Endothelial cell of umbilical vein (primary cell): ENCODE results near the gene PRRT1. TPM values are rescaled to one million over a fixed set of nuclear protein-coding genes. Genes with fewer than 3 reads are reported as not detected.

Source experiments
- BruUV-seq: library from RNA; stranded (reverse); fragments of 400-500 nt; replicated peaks from 2 replicates; lab custom pipeline; 2021; lab: Mats Ljungman, UMichigan
- CTCF ChIA-PET: fragments of 300-600, 350-600 bp; sonication (Branson Sonifier 250); formaldehyde crosslinking; loops from one replicate; lab custom pipeline; 2021; ENCODE audit warnings: antibody characterized with exemption, inconsistent platforms; lab: Charles Lee
- POLR2A ChIA-PET: fragments of 300-600, 350-600 bp; sonication (Branson Sonifier 250); formaldehyde crosslinking; loops from one replicate; lab custom pipeline; 2021; ENCODE audit warnings: antibody characterized with exemption, inconsistent platforms; lab: Charles Lee
- DNase-seq: peaks from one replicate; pipeline ENCODE4 v3.0.0-alpha.2; 2011; ENCODE audit warnings: low read depth, low spot score
- FAIRE-seq: peaks from 2 replicates; lab custom pipeline; 2011; peaks lifted over from hg19 to GRCh38; lab: Jason Lieb, UNC
- H2AFZ ChIP-seq: 2 replicates; pipeline ENCODE4 v1.6.0; 2012; ENCODE audit warnings: low read depth, low read length, control low read depth, inconsistent platforms
- H3K27ac ChIP-seq: 2 replicates; pipeline ENCODE4 v1.5.1; 2011; ENCODE audit warnings: low read depth, mild to moderate bottlenecking, control low read depth, low read length, moderate library complexity; ENCODE audit not compliant: insufficient read depth
- H3K27me3 ChIP-seq, 2 experiments: 2 replicates each; pipeline versions ENCODE4 v1.6.0 to v1.6.1; 2011; ENCODE audit warnings: low read length in 2 of 2, mixed read lengths in 1 of 2; ENCODE audit not compliant: control insufficient read depth in 2 of 2, insufficient read depth in 2 of 2
- H3K36me3 ChIP-seq, 2 experiments: 2 replicates in 1 of 2; 3 replicates in 1 of 2; pipeline ENCODE4 v1.5.1; 2011; ENCODE audit warnings: low read length in 2 of 2, mild to moderate bottlenecking in 1 of 2, moderate library complexity in 1 of 2; ENCODE audit not compliant: control insufficient read depth in 2 of 2, insufficient read depth in 2 of 2; ENCODE audit errors: extremely low read depth in 1 of 2
- H3K4me1 ChIP-seq: 3 replicates; pipeline ENCODE4 v1.5.1; 2011; ENCODE audit warnings: mild to moderate bottlenecking, low read length; ENCODE audit not compliant: control insufficient read depth, insufficient read depth; ENCODE audit errors: extremely low read depth
- H3K4me2 ChIP-seq: 2 replicates; pipeline ENCODE4 v1.6.1; 2011; ENCODE audit warnings: low read length, control low read depth, mixed read lengths; ENCODE audit not compliant: insufficient read depth
- H3K4me3 ChIP-seq, 3 experiments: fragments of 200-600 bp in 1 of 3; sonication (generic), shearing (Covaris generic) in 1 of 3; replicated peaks in 1 of 3; 2 replicates each; pipeline ENCODE4 v1.5.1; 2011 to 2016; ENCODE audit warnings: control low read depth in 3 of 3, low read length in 3 of 3, mild to moderate bottlenecking in 2 of 3, inconsistent platforms in 1 of 3, low read depth in 1 of 3, moderate library complexity in 1 of 3; ENCODE audit not compliant: insufficient read depth in 1 of 3
- H3K79me2 ChIP-seq: 2 replicates; pipeline ENCODE4 v1.6.0; 2012; ENCODE audit warnings: low read length, inconsistent platforms; ENCODE audit not compliant: control insufficient read depth, insufficient read depth
- H3K9ac ChIP-seq: replicated peaks from 2 replicates; pipeline ENCODE3; 2011; ENCODE audit warnings: low read length, control low read depth; ENCODE audit not compliant: insufficient read depth; ENCODE audit errors: extremely low read depth
- H3K9me1 ChIP-seq: replicated peaks from 3 replicates; pipeline ENCODE4 v1.6.0; 2011; ENCODE audit warnings: mild to moderate bottlenecking, low read length; ENCODE audit not compliant: control insufficient read depth, insufficient read depth; ENCODE audit errors: extremely low read depth
- H3K9me3 ChIP-seq: replicated peaks from 2 replicates; pipeline ENCODE4 v1.5.1; 2012; ENCODE audit warnings: low read length, inconsistent platforms; ENCODE audit not compliant: control insufficient read depth, insufficient read depth
- H4K20me1 ChIP-seq: replicated peaks from 2 replicates; pipeline ENCODE3; 2011; ENCODE audit warnings: mild to moderate bottlenecking, low read length; ENCODE audit not compliant: control insufficient read depth, insufficient read depth; ENCODE audit errors: extremely low read depth
- CTCF ChIP-seq, 2 donors: IDR thresholded peaks; 1 replicate in 1 of 2; 2 replicates in 1 of 2; pipeline ENCODE4 v1.5.1; 2011; ENCODE audit warnings: low read length in 2 of 2, mild to moderate bottlenecking in 2 of 2, moderate library complexity in 2 of 2, control low read depth in 1 of 2, inconsistent platforms in 1 of 2, low read depth in 1 of 2; ENCODE audit not compliant: insufficient read depth in 1 of 2; ENCODE audit errors: extremely low read depth in 1 of 2
- EZH2 ChIP-seq: IDR thresholded peaks from 2 replicates; pipeline ENCODE4 v1.6.1; 2012; ENCODE audit warnings: borderline replicate concordance, low read depth, mild to moderate bottlenecking, moderate library complexity, low read length, inconsistent platforms; ENCODE audit not compliant: severe bottlenecking
- GATA2 ChIP-seq: IDR thresholded peaks from 2 replicates; pipeline ENCODE4 v1.7.0; 2011; ENCODE audit warnings: low read depth, mild to moderate bottlenecking, moderate library complexity, mixed read lengths, low read length; ENCODE audit not compliant: insufficient read length, insufficient read depth
- JUN ChIP-seq: IDR thresholded peaks from 2 replicates; pipeline ENCODE4 v1.6.1; 2011; ENCODE audit warnings: borderline replicate concordance, low read depth; ENCODE audit not compliant: insufficient read length, insufficient read depth
- POLR2AphosphoS5 ChIP-seq: IDR thresholded peaks from 2 replicates; pipeline ENCODE4 v1.6.1; 2012; ENCODE audit warnings: low read depth, mild to moderate bottlenecking, control low read depth, low read length, moderate library complexity; ENCODE audit not compliant: insufficient read depth
- dilution Hi-C: fragments of 300-500 bp; cut with MboI; formaldehyde crosslinking; loops from one replicate; pipeline ENCODE4 v1.15.0; 2019; ENCODE audit warnings: low sequenced_read_pairs; ENCODE audit not compliant: extremely low pct_ligation_motif_present
- intact Hi-C: fragments of 100-400 bp; cut with micrococcal nuclease; formaldehyde crosslinking; loops from one replicate; pipeline ENCODE4 v1.10.0; 2022
- polyA plus RNA-seq, 4 experiments: library from polyadenylated mRNA; depleted of rRNA in 3 of 4; stranded (reverse) in 3 of 4; unstranded in 1 of 4; fragments of >200 nt; gene quantifications; 2 replicates each; pipeline versions ENCODE4 v1.2.1 to v1.2.3, GENCODE V29; 2011 to 2012; ENCODE audit warnings: missing spikeins in 1 of 4
- total RNA-seq: library from RNA; stranded (reverse); gene quantifications from 2 replicates; pipeline ENCODE4 v1.2.3, GENCODE V29; 2021

Gene PRRT1
- total and polyA plus RNA-seq, 2 donors (not counting 3 experiments of a cell fraction or from before 2014, with no cell fraction given), result 0.55 to 1.3 TPM

- intact Hi-C loops, result no loop called here
- Histone ChIP-seq H2AFZ (no peak overlapping the region), H3K4me3 (no peak overlapping the region), H3K79me2 (peaks cover 4% of the 10 kb centered on the region), H3K9ac (no peak overlapping the region), H3K27ac (no peak overlapping the region), H3K9me3 (no peaks in the 10 kb centered on the region), H3K4me1 (peaks cover 11% of the 10 kb centered on the region), H4K20me1 (no peaks in the 10 kb centered on the region), H3K36me3 (peaks cover 0 to 7% of the 10 kb centered on the region in 2 experiments), H3K27me3 (no peaks in the 10 kb centered on the region), H3K9me1 (no peaks in the 10 kb centered on the region), H3K4me2 (no peak overlapping the region)
- no peak for FAIRE-seq
- dilution Hi-C loops, result no loop called here
- no TSS peak for BruUV-seq
- TF ChIP-seq JUN, result no peak
- TF ChIP-seq CTCF (IDR thresholded peaks at IDR 0.05; ENCODE audit: extremely low read depth in 1 of 2, insufficient read depth in 1 of 2, low read depth in 1 of 2, low read length in 2 of 2), result no peak
- no peak for TF ChIP-seq GATA2
- no peak for DNase-seq
- ChIA-PET CTCF (interaction anchor here (0.6 kb wide), 1 partner anchor 434 kb away, joined by 3 read pairs; no protein-coding TSS in a partner anchor), POLR2A (no interaction called here)
Measured at GRCh38 chr6:32158052-32158451, 6.3 kb upstream of the PRRT1 start.

GRCh38 chr6:32156891-32157290 is 5.2 kb upstream of the PRRT1 start:
- intact Hi-C loops, result no loop called here
- Histone ChIP-seq H4K20me1 (no peaks in the 10 kb centered on the region), H3K27ac (no peak overlapping the region), H3K4me2 (no peak overlapping the region), H3K9me3 (no peaks in the 10 kb centered on the region), H3K36me3 (peaks cover 0 to 7% of the 10 kb centered on the region in 2 experiments), H3K27me3 (peaks cover 0 to 4% of the 10 kb centered on the region in 2 experiments), H3K79me2 (peaks cover 4% of the 10 kb centered on the region), H3K9me1 (no peaks in the 10 kb centered on the region), H2AFZ (no peak overlapping the region), H3K9ac (no peak overlapping the region), H3K4me1 (peaks cover 21% of the 10 kb centered on the region), H3K4me3 (no peak overlapping the region)
- TF ChIP-seq POLR2AphosphoS5 (no peak), EZH2 (no peak), CTCF (IDR thresholded peaks at IDR 0.05; ENCODE audit: extremely low read depth in 1 of 2, insufficient read depth in 1 of 2, low read depth in 1 of 2, low read length in 2 of 2) (no peak)
- DNase-seq, result no peak
- no peak for FAIRE-seq
- dilution Hi-C loops, result no loop called here
- ChIA-PET CTCF (no interaction called here), POLR2A (no interaction called here)
- BruUV-seq, result no TSS peak
